ENCODE results near the gene DDX27. TPM values are rescaled to one million over a fixed set of nuclear protein-coding genes. Genes with fewer than 3 reads are reported as not detected.

DDX27 gene
- total and polyA plus RNA-seq, 9 donors: 30.4 to 44.9 (median 36.8) TPM

GRCh38 chr20:49284818-49285217 lies 65.6 kb downstream of the DDX27 start:
- 95 to 96% (median 96%) methylated on average over 5 of the region's 5 CpGs for WGBS, 3 donors
- TF ChIP-seq CTCF (IDR thresholded peaks at IDR 0.05) (no peak), POLR2A (IDR thresholded peaks at IDR 0.05) (no peak), EP300 (IDR thresholded peaks at IDR 0.05) (no peak)
- Histone ChIP-seq H3K4me3 (no peak overlapping the region), H3K4me1 (ENCODE audit: insufficient read depth) (peaks cover 10% of the 10 kb centered on the region), H3K9me3 (peaks cover 4 to 42% of the 10 kb centered on the region in 2 donors), H3K36me3 (no peaks in the 10 kb centered on the region), H3K27me3 (no peaks in the 10 kb centered on the region), H3K27ac (no peak overlapping the region)
- DNase-seq: no peak
- intact Hi-C loops (cut with DNase I): no loop called here

GRCh38 chr20:49285233-49285668 lies 66.0 kb downstream of the DDX27 start:
- no peak for TF ChIP-seq POLR2A (IDR thresholded peaks at IDR 0.05)
- TF ChIP-seq EP300 (IDR thresholded peaks at IDR 0.05): no peak
- TF ChIP-seq CTCF (IDR thresholded peaks at IDR 0.05): no peak
- WGBS, 3 donors: 91 to 97% (median 92%) methylated on average over 1 of the region's 1 CpG
- Histone ChIP-seq H3K27me3 (no peaks in the 10 kb centered on the region), H3K4me1 (ENCODE audit: insufficient read depth) (peaks cover 8% of the 10 kb centered on the region), H3K9me3 (peaks cover 4 to 42% of the 10 kb centered on the region in 2 donors), H3K27ac (no peak overlapping the region), H3K4me3 (no peak overlapping the region), H3K36me3 (no peaks in the 10 kb centered on the region)
- intact Hi-C loops (cut with DNase I): no loop called here
- no peak for DNase-seq

GRCh38 chr20:49285813-49286494 lies 66.7 kb downstream of the DDX27 start:
- H3K27me3 ChIP-seq: no peaks in the 10 kb centered on the region
- intact Hi-C loops (cut with DNase I): no loop called here
- H3K4me3 ChIP-seq: no peak overlapping the region
- H3K36me3 ChIP-seq: no peaks in the 10 kb centered on the region
- DNase-seq: no peak
- H3K9me3 ChIP-seq: peaks cover 4 to 38% of the 10 kb centered on the region in 2 donors
- peaks cover 2% of the 10 kb centered on the region for H3K4me1 ChIP-seq (ENCODE audit: insufficient read depth)
- 95 to 98% (median 96%) methylated on average over 4 of the region's 4 CpGs for WGBS, 3 donors
- TF ChIP-seq POLR2A (IDR thresholded peaks at IDR 0.05): no peak
- no peak overlapping the region for H3K27ac ChIP-seq

- H3K9me3 ChIP-seq: peaks cover 4 to 30% of the 10 kb centered on the region in 2 donors
- no peak overlapping the region for H3K4me3 ChIP-seq
- intact Hi-C loops (cut with DNase I): no loop called here
- no peak for DNase-seq
- TF ChIP-seq POLR2A (IDR thresholded peaks at IDR 0.05) (no peak), EP300 (IDR thresholded peaks at IDR 0.05) (no peak), CTCF (IDR thresholded peaks at IDR 0.05) (no peak)
- H3K27me3 ChIP-seq: no peaks in the 10 kb centered on the region
- no peaks in the 10 kb centered on the region for H3K36me3 ChIP-seq
- WGBS, 3 donors: 93 to 95% (median 95%) methylated on average over 16 of the region's 16 CpGs
- H3K4me1 ChIP-seq (ENCODE audit: insufficient read depth): no peaks in the 10 kb centered on the region
- H3K27ac ChIP-seq: no peak overlapping the region
Observed at GRCh38 chr20:49286689-49287551, 67.7 kb downstream of the DDX27 start.

All from ovary (tissue), 9 donors.